Measurements from ENCODE around the gene PLCG2.

DNA sequence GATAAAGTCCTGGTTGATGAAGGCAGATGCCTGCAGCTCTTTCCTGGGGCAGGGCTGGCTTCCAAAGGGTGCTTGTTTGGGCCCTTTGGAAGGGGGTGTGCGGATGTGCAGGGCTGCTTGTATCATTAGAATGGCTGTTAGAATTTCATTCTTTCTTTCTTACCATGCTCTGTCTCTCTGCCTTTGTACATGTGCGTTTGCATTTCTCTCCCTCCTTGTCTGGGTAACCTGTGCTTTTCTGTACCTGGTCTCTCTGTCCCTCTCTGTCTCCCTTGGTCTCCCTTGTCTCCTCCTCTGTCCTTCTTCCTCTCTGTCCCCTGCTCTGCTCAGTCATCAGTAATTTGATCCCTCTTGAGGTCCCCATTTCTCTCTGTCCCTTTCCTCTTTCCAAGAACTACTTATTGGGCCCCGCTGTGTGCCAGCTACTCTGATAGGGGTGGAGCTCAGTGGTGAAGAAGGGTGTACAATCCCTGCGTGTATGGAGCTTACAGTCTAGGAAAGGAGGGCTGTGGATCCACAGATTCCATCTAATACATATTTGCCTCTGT is 69.3 kb downstream of the PLCG2 start:
- TF ChIP-seq SMC3 (conservative IDR thresholded peaks at IDR 0.05; ENCODE audit: poor library complexity) = no peak
- TF ChIP-seq, protein P1, sequence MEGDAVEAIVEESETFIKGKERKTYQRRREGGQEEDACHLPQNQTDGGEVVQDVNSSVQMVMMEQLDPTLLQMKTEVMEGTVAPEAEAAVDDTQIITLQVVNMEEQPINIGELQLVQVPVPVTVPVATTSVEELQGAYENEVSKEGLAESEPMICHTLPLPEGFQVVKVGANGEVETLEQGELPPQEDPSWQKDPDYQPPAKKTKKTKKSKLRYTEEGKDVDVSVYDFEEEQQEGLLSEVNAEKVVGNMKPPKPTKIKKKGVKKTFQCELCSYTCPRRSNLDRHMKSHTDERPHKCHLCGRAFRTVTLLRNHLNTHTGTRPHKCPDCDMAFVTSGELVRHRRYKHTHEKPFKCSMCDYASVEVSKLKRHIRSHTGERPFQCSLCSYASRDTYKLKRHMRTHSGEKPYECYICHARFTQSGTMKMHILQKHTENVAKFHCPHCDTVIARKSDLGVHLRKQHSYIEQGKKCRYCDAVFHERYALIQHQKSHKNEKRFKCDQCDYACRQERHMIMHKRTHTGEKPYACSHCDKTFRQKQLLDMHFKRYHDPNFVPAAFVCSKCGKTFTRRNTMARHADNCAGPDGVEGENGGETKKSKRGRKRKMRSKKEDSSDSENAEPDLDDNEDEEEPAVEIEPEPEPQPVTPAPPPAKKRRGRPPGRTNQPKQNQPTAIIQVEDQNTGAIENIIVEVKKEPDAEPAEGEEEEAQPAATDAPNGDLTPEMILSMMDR (IDR thresholded peaks at IDR 0.05; ENCODE audit: poor library complexity, severe bottlenecking) = no peak
- TF ChIP-seq, protein P2, sequence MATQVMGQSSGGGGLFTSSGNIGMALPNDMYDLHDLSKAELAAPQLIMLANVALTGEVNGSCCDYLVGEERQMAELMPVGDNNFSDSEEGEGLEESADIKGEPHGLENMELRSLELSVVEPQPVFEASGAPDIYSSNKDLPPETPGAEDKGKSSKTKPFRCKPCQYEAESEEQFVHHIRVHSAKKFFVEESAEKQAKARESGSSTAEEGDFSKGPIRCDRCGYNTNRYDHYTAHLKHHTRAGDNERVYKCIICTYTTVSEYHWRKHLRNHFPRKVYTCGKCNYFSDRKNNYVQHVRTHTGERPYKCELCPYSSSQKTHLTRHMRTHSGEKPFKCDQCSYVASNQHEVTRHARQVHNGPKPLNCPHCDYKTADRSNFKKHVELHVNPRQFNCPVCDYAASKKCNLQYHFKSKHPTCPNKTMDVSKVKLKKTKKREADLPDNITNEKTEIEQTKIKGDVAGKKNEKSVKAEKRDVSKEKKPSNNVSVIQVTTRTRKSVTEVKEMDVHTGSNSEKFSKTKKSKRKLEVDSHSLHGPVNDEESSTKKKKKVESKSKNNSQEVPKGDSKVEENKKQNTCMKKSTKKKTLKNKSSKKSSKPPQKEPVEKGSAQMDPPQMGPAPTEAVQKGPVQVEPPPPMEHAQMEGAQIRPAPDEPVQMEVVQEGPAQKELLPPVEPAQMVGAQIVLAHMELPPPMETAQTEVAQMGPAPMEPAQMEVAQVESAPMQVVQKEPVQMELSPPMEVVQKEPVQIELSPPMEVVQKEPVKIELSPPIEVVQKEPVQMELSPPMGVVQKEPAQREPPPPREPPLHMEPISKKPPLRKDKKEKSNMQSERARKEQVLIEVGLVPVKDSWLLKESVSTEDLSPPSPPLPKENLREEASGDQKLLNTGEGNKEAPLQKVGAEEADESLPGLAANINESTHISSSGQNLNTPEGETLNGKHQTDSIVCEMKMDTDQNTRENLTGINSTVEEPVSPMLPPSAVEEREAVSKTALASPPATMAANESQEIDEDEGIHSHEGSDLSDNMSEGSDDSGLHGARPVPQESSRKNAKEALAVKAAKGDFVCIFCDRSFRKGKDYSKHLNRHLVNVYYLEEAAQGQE (IDR thresholded peaks at IDR 0.05; ENCODE audit: borderline replicate concordance) = no peak
- TF ChIP-seq POLR2AphosphoS5 (IDR thresholded peaks at IDR 0.05) = no peak
- TF ChIP-seq EP300 (conservative IDR thresholded peaks at IDR 0.05; ENCODE audit: poor library complexity, severe bottlenecking) = no peak
- TF ChIP-seq RAD21 (conservative IDR thresholded peaks at IDR 0.05) = no peak
- TF ChIP-seq EZH2 (IDR thresholded peaks at IDR 0.05; ENCODE audit: borderline replicate concordance, insufficient read depth, low read length, poor library complexity, severe bottlenecking) = no peak
- no peak for TF ChIP-seq TAF1 (IDR thresholded peaks at IDR 0.05; ENCODE audit: low read depth)
